Measurements from ENCODE around the gene ISYNA1. TPM values are rescaled to one million over a fixed set of nuclear protein-coding genes. Genes with fewer than 3 reads are reported as not detected.
A peak's percentile ranks its signal among the peaks of the same experiment; 100 is the strongest.

Gene ISYNA1
- total RNA-seq, 2 donors from 2014 or later, result 71.6 to 690 TPM

DNA sequence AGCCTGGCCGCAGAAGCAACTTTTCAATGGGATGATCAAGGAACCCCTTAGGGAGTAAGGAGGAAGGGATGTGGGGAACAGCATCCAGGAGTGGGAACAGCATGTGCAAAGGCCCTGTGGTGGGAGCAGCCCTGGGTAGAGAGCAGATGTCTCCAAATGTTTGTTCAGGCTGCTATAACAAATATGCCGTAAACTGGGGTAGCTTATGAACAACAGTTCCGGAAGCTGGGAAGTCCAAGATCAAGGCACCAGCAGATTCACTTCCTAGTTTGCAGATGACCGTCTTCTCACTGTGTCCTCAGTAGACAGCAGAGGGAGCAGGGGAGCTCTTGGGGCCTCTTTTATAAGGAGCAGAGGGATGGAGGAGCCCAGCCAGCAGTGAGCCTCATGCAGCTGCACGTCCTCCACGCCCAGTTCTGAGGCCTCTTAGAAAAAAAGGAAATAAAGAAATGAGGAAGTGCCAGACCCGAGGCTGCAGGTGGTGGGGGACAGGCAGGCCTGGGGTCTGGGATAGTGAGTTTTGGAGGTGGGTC is 36.3 kb downstream of the ISYNA1 start:
- WGBS, result 42% methylated on average over 7 of the region's 7 CpGs
- intact Hi-C loops (cut with DNase I), result no loop called here
- Histone ChIP-seq H3K9me3 (no peaks in the 10 kb centered on the region), H3K4me1 (replicated peaks) (peaks cover 4% of the 10 kb centered on the region), H3K27ac (no peak overlapping the region), H3K4me3 (no peak overlapping the region), H3K27me3 (replicated peaks; ENCODE audit: insufficient read depth) (no peaks in the 10 kb centered on the region), H3K36me3 (no peaks in the 10 kb centered on the region)
- peak; percentile 64 for DNase-seq (ENCODE audit: low spot score)
- TF ChIP-seq POLR2AphosphoS5 (IDR thresholded peaks at IDR 0.05) (peak; percentile 43), POLR2A (IDR thresholded peaks at IDR 0.05) (peak; percentile 15), CTCF (IDR thresholded peaks at IDR 0.05) (peak in 3 of 4 experiments; percentile 11 to 59 (median 44))

GRCh38 chr19:18399008-18399407 is 38.9 kb downstream of the ISYNA1 start:
- TF ChIP-seq POLR2A (IDR thresholded peaks at IDR 0.05) (no peak), CTCF (IDR thresholded peaks at IDR 0.05) (peak in 2 of 4 experiments; percentile 18 to 22), POLR2AphosphoS5 (IDR thresholded peaks at IDR 0.05) (peak; percentile 88)
- H3K9me3 ChIP-seq, result no peaks in the 10 kb centered on the region
- intact Hi-C loops (cut with DNase I), result no loop called here
- peak overlapping the region in 1 of 2 donors; percentile 41 for H3K27ac ChIP-seq
- H3K4me1 ChIP-seq (replicated peaks), result peaks cover 4% of the 10 kb centered on the region
- no peaks in the 10 kb centered on the region for H3K27me3 ChIP-seq (replicated peaks; ENCODE audit: insufficient read depth)
- DNase-seq (ENCODE audit: low spot score), result peak; percentile 77
- H3K36me3 ChIP-seq, result no peaks in the 10 kb centered on the region
- whole genome bisulfite sequencing, result 27% methylated on average over 6 of the region's 6 CpGs
- H3K4me3 ChIP-seq, result no peak overlapping the region

DNA sequence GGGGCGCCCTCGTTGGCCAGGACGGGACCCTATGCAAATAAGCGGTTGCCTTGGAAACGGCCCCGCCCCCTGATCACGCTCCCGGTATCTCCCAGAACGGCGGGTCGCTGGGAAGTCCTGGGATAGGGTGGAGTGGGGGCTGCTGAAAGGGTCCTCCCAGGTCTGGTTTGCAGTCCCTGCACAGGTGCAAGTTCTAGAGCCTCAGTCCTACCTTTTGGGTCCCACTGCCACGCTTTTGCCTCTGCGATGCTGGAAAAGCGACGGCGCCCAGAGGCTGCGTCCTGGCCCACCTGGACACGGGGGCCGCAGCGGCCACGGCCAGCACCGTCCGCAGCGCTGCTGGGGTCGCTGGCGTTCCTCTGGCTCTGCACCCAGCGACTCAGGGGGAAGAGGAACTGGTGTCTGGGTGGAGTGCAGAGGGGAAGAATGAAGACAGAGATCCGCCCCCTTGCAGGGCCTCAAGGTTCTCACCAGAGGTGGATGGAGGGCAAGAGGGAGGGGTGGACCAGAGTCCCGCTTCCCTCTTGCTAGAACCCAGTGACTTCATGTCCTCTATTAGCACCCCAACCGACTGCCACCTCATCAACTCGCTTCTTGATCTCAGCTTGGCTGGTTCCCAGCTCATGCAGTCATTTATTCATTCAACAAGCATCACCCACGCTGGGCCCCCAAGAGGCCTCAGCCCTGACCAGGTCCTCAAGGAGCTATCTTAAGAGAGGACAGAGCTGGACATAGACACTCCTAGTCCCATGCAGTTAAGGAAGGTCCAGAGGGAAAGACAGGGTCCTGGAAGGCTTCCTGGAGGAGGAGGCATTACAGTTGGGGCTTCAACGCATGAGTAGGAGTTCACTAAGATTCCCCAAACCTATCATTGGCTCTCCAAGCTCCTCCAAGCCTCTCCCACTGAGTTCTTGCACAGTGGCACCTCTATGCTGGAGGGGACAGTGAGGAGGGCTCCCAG is 40.4 kb downstream of the ISYNA1 start, which contains the start of gene LRRC25:
Gene LRRC25 (minus strand): TSS at position 381 of the 961 bp plus-strand sequence. CDS start 659 bp downstream, outside the sequence.
- no peak within 1 kb of the TSS for H3K4me3 ChIP-seq
- no peak for DNase-seq (ENCODE audit: low spot score)
- TF ChIP-seq CTCF (IDR thresholded peaks at IDR 0.05) (no peak), POLR2A (IDR thresholded peaks at IDR 0.05) (peak; percentile 24)
- H3K4me1 ChIP-seq (replicated peaks), result peaks cover 4% of the 10 kb centered on the region
- no peaks in the 10 kb centered on the region for H3K27me3 ChIP-seq (replicated peaks; ENCODE audit: insufficient read depth)
- H3K27ac ChIP-seq, result peak within 1 kb of the TSS in 1 of 2 donors; percentile 20
- intact Hi-C loops (cut with DNase I), result no loop called here
- no peaks in the 10 kb centered on the region for H3K36me3 ChIP-seq
- no peaks in the 10 kb centered on the region for H3K9me3 ChIP-seq
- 16% methylated on average over 33 of the region's 33 CpGs for WGBS

DNA sequence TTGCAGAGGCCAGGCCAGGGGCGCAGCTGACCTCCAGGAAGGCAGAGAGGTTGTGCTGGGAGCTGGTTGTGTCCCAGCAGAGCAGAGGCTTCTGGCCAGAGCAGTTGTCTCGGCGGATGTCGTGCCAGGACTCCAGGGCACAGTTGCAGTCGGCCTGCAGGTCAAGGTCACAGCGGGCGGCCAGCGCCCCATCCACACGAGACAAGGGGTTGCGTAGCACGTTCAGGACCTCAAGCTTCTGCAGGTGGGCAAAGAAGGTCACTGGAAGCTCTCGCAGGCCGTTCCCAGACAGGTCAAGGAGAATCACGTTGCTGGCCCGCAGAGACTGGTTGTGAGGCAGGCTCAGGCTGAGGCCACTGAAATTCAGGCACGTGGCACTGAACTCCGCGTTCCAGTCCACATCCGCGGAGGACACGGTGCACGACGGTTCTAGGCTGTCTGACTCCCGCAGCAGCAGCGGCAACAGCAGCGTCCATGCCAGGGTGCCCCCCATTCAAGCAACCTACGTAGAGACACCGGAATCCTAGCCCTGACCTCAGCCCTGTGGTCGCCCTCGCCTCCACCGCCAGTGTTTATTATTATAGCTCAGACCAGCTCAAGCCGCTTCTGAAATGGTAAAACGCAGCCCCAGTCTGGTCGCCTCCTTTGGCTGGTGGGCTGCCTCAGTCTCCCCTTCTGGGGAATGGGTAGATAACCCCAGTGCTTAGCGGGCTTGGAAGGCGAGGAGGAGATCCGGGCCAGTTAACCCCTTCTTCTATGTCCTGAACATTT is 41.3 kb downstream of the ISYNA1 start:
- no peak for DNase-seq (ENCODE audit: low spot score)
- Histone ChIP-seq H3K4me3 (no peak overlapping the region), H3K4me1 (replicated peaks) (peaks cover under 1% of the 10 kb centered on the region), H3K9me3 (no peaks in the 10 kb centered on the region), H3K27me3 (replicated peaks; ENCODE audit: insufficient read depth) (no peaks in the 10 kb centered on the region), H3K27ac (no peak overlapping the region), H3K36me3 (no peaks in the 10 kb centered on the region)
- no peak for TF ChIP-seq POLR2A (IDR thresholded peaks at IDR 0.05)
- no peak for TF ChIP-seq CTCF (IDR thresholded peaks at IDR 0.05)
- TF ChIP-seq POLR2AphosphoS5 (IDR thresholded peaks at IDR 0.05), result no peak
- 67% methylated on average over 35 of the region's 37 CpGs for WGBS
- intact Hi-C loops (cut with DNase I), result no loop called here

All from prostate gland (tissue), 2 donors.